T-helper 17 cell (primary cell): ENCODE results near the gene DGCR2. TPM values are rescaled to one million over a fixed set of nuclear protein-coding genes. Genes with fewer than 3 reads are reported as not detected.
"Not testable (repeated sequence)": the region's sequence is repeated elsewhere in the genome, so short reads cannot be mapped to it uniquely, and the experiment has no call there.

Experiments
- ATAC-seq: fragments of 150-1000 bp; cut with Tn5 transposase; 2 replicates; pipeline ENCODE4 v1.10.0; 2021; ENCODE audit warnings: mild to moderate bottlenecking, moderate library complexity
- DNase-seq, 3 donors: peaks; one replicate each; pipeline versions ENCODE4 v3.0.0 to v3.0.0-alpha.2; 2020 to 2021
- H3K9me3 ChIP-seq: one replicate; pipeline ENCODE4 v1.7.0; 2013; ENCODE audit warnings: low read length, mild to moderate bottlenecking; ENCODE audit not compliant: control insufficient read depth, poor library complexity, severe bottlenecking
- H3K27ac Mint-ChIP-seq: one replicate; pipeline ENCODE4 v1.8.0; 2022; ENCODE audit warnings: mild to moderate bottlenecking, moderate library complexity, mixed read lengths
- H3K27me3 Mint-ChIP-seq: one replicate; pipeline ENCODE4 v1.8.0; 2022; ENCODE audit warnings: mixed read lengths
- H3K36me3 Mint-ChIP-seq: one replicate; pipeline ENCODE4 v1.8.0; 2022; ENCODE audit warnings: low read depth, mixed read lengths
- H3K4me1 Mint-ChIP-seq: one replicate; pipeline ENCODE4 v1.8.0; 2022; ENCODE audit warnings: mild to moderate bottlenecking, mixed read lengths
- H3K4me3 Mint-ChIP-seq: one replicate; pipeline ENCODE4 v1.8.0; 2022; ENCODE audit warnings: mild to moderate bottlenecking, moderate library complexity, mixed read lengths
- total RNA-seq, 4 donors: library from RNA in 2 of 4; stranded (reverse) in 2 of 4; gene quantifications; one replicate each; pipeline ENCODE4 v1.2.3 and lab custom pipeline; 2022 to 2026

Gene DGCR2
- total RNA-seq: 10 to 100 TPM; 37.7 TPM
- total RNA-seq (lab: John Stamatoyannopoulos, UW): 77.3 to 92.7 reads per million in 2 donors

- peaks cover 36% of the 10 kb centered on the region for H3K4me1 Mint-ChIP-seq
- H3K9me3 ChIP-seq: no peaks in the 10 kb centered on the region
- no peaks in the 10 kb centered on the region for H3K27me3 Mint-ChIP-seq
- ATAC-seq: peak; percentile 97
- DNase-seq: peak; percentile 93 to 97 (median 96)
- H3K27ac Mint-ChIP-seq: peak within 1 kb of the TSS; percentile 86
- peak within 1 kb of the TSS; percentile 89 for H3K4me3 Mint-ChIP-seq
- no peaks in the 10 kb centered on the region for H3K36me3 Mint-ChIP-seq
These were observed at the start of gene DGCR2 for GRCh38 chr22:19122143-19122751. TSS of gene DGCR2 (minus strand) at chr22:19122412. CDS start at chr22:19122206, 206 bp downstream.

DNA sequence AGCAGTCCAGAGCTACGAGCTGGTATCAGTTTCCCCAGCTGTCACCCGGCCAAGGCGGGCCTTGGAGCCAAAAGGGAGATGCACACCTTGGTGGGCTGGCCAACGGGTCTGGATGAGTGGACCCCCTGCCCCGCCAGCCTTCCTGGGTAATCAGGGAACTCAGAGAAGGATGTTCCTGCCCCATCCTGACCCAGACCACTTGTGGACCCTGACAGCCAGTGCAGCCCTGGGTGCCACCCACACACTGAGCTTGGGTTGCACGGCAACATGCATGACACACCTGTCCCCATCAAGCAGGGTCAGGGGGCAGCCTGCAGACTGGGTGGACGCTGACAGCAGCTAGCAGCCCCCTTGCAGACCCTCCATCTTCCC is 47.7 kb upstream of the DGCR2 start:
- no peaks in the 10 kb centered on the region for H3K9me3 ChIP-seq
- H3K27ac Mint-ChIP-seq: peak overlapping the region; percentile 86
- ATAC-seq (no peak), DNase-seq (no peak)
- H3K36me3 Mint-ChIP-seq: peaks cover 15% of the 10 kb centered on the region
- peaks cover 32% of the 10 kb centered on the region for H3K4me1 Mint-ChIP-seq
- peaks cover 41% of the 10 kb centered on the region for H3K27me3 Mint-ChIP-seq
- no peak overlapping the region for H3K4me3 Mint-ChIP-seq

DNA sequence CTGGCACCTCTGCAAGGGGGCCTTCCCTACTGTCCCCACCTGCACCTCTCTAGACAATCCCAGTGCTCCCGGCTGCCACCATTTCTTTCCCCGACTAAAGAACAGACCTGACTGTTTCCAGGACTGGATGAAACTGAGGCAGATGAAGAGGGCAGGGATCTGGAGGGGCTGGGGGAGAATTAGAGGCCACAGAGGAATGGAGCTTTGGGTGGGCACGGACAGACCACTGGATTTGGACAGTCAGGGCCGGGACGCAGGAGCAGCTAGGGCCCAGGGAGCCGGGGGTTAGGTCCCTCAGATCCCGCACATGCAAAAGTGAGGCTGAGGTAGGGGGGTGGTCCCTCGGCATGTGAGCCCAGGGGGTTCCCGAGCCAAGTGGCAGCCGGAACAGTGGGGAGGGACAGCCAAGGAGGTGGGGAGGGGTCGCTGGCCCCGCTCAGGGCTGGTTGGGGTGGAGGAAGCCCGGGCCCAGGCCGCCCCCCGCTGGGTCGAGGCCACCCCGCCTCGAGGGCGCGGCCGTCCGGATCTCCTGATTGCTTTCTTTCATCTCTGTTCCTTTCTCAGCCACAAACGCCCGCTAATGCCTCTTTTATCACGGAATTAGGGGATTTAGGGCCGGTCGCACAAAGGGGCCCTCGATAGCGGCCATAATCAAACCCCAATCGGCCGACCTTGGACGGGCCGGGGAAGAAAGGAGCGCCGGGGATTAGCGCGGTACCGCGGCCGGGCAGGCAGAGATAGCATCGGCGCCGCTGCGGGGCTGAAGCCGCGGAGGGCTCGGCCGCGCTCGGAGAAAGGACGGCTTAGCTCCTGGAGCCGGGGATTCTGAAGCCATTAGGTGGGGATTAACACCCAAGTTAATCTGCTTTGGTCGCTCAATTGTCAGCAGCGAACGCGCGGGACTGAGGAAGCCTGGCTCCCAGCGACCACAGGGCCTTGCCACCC is 47.1 kb upstream of the DGCR2 start:
- no peak overlapping the region for H3K27ac Mint-ChIP-seq
- peak overlapping the region; percentile 79 for H3K4me3 Mint-ChIP-seq
- no peaks in the 10 kb centered on the region for H3K9me3 ChIP-seq
- no peak for DNase-seq
- peaks cover 15% of the 10 kb centered on the region for H3K36me3 Mint-ChIP-seq
- H3K4me1 Mint-ChIP-seq: peaks cover 32% of the 10 kb centered on the region
- H3K27me3 Mint-ChIP-seq: peaks cover 46% of the 10 kb centered on the region
- no peak for ATAC-seq

DNA sequence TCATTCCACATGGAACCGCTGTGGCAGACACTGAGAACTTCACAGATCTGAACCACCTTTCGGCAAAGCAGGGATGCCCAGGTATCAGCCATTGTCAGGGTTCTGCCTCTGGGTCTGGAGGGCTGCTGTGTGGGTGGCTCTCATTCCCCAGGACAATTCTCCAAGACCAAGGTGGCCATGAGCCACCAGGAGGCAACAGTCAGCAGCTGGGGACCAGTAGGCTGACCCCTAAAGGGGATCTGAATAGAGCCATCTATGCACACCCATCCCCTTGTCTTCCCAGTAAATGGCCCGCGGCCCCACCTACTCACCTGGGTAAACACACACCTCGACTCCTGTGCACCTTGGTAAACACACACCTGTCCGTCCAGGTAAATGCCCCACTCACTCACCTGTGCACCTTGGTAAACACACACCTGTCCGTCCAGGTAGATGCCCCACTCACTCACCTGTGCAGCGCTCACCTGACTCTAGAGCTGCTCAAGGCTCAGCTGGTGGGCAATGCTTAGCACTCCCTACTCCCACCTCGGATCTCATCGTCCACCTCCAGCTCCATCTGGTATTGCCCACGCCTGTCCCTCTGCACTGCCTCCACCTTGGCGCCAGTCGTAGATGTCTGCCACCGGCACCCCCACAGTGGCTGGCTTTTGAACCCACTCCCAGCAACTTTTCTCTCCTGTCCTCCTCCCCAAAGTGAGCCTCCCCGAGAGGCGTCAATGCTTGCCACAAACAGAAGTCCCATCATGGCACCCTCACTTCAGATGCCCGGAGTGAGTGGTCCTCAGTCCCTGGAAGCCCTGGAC is 46.1 kb upstream of the DGCR2 start:
- no peaks in the 10 kb centered on the region for H3K9me3 ChIP-seq
- H3K27me3 Mint-ChIP-seq: peaks cover 46% of the 10 kb centered on the region
- H3K4me3 Mint-ChIP-seq: peak overlapping the region; percentile 79
- ATAC-seq (no peak), DNase-seq (no peak)
- H3K27ac Mint-ChIP-seq: no peak overlapping the region
- peaks cover 29% of the 10 kb centered on the region for H3K4me1 Mint-ChIP-seq
- peaks cover 15% of the 10 kb centered on the region for H3K36me3 Mint-ChIP-seq

DNA sequence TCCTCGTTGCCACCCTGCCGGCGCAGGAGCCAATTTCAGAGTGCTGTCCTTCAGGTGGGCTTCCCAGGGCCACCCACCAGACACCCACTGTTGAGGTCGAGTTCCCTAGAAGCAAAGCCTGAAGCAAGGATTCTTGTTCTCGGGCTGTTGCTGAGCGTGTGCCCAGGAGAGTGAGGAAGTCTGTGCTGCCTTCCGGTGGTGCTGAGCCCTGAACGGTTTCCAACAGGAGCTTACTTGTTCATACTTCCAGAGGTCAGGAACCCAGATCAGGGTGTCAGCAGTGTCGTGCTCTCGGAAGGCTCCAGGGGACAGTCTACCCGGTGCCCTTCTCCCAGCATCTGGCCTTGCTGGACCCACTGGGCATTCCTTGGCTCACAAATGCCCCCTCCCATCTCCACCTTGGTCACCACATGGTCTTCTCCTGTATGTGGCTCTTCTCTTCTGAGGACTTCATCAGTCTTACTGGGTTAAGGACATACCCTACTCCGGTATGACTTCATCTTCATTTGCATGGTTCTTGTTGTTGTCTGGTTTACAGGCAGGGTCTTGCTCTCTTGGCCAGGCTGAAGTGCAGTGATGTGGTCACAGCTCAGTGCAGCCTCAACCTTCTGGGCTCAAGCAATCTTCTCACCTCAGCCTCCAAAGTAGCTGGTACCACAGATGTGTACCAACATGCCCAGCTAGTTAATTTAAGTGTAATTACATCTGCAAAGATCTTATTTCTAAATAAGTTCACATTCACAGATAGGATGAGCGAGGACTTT is 45.1 kb upstream of the DGCR2 start:
- Mint-ChIP-seq H3K36me3 (peaks cover 15% of the 10 kb centered on the region), H3K4me3 (no peak overlapping the region), H3K27ac (no peak overlapping the region), H3K27me3 (peaks cover 46% of the 10 kb centered on the region), H3K4me1 (peaks cover 20% of the 10 kb centered on the region)
- ATAC-seq (no peak), DNase-seq (no peak)
- H3K9me3 ChIP-seq: no peaks in the 10 kb centered on the region

DNA sequence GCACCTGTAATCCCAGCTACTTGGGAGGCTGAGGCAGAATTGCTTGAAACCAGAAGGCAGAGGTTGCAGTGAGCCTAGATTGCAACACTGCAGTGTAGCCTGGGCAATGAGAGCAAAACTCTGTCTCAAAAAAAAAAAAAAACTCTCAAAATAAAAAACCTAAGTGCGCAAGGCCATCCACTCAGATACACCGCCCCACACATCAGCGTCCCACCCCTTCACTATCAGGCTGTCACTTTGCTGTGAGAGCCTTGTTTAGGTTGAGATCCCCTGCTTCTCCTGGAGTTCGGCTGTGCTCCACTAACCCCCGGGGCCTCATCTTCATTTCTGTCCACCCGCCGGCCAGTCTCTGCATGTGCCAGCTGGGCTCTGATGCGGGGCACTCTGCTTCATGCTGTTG is 44.2 kb upstream of the DGCR2 start:
- peaks cover 46% of the 10 kb centered on the region for H3K27me3 Mint-ChIP-seq
- H3K4me3 Mint-ChIP-seq: no peak overlapping the region
- H3K27ac Mint-ChIP-seq: no peak overlapping the region
- H3K36me3 Mint-ChIP-seq: peaks cover 15% of the 10 kb centered on the region
- ATAC-seq: no peak
- H3K9me3 ChIP-seq: no peaks in the 10 kb centered on the region
- DNase-seq: no peak
- H3K4me1 Mint-ChIP-seq: peaks cover 15% of the 10 kb centered on the region

GRCh38 chr22:19164425-19164824 is 42.2 kb upstream of the DGCR2 start:
- DNase-seq (no peak), ATAC-seq (no peak)
- H3K9me3 ChIP-seq: no peaks in the 10 kb centered on the region
- H3K4me3 Mint-ChIP-seq: no peak overlapping the region
- peaks cover 51% of the 10 kb centered on the region for H3K27me3 Mint-ChIP-seq
- peaks cover 8% of the 10 kb centered on the region for H3K36me3 Mint-ChIP-seq
- no peak overlapping the region for H3K27ac Mint-ChIP-seq
- peaks cover 6% of the 10 kb centered on the region for H3K4me1 Mint-ChIP-seq

DNA sequence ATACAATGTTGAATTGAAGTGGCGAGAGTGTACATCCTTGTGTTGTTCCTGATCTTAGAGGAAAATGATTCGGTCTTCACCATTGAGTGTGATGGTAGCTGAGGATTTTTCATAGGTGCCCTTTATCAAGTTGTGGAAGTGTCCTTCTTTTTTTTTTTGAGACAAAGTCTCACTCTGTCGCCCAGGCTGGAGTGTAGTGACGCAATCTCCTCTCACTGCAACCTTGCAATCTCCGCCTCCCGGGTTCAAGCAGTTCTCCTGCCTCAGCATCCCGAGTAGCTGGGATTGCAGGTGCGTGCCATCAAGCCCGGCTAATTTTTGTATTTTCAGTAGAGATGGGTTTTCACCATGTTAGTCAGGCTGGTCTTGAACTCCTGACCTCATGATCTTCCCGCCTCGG is 36.4 kb upstream of the DGCR2 start:
- not testable (repeated sequence) for H3K36me3 Mint-ChIP-seq, H3K27ac Mint-ChIP-seq, H3K9me3 ChIP-seq, DNase-seq, ATAC-seq, H3K4me1 Mint-ChIP-seq, H3K4me3 Mint-ChIP-seq
- H3K27me3 Mint-ChIP-seq: peaks cover 34% of the 10 kb centered on the region

GRCh38 chr22:19156109-19156508 is 33.9 kb upstream of the DGCR2 start:
- not testable (repeated sequence) for H3K27ac Mint-ChIP-seq, DNase-seq, H3K36me3 Mint-ChIP-seq, H3K4me1 Mint-ChIP-seq, H3K4me3 Mint-ChIP-seq, ATAC-seq, H3K9me3 ChIP-seq
- H3K27me3 Mint-ChIP-seq: peaks cover 51% of the 10 kb centered on the region

GRCh38 chr22:19152942-19153883 is 31.0 kb upstream of the DGCR2 start:
- ATAC-seq: no peak
- Mint-ChIP-seq H3K4me1 (peaks cover 7% of the 10 kb centered on the region), H3K36me3 (peaks cover 7% of the 10 kb centered on the region), H3K27ac (no peak overlapping the region), H3K4me3 (peak overlapping the region; percentile 22), H3K27me3 (peaks cover 47% of the 10 kb centered on the region)
- H3K9me3 ChIP-seq: no peaks in the 10 kb centered on the region
- DNase-seq: no peak

DNA sequence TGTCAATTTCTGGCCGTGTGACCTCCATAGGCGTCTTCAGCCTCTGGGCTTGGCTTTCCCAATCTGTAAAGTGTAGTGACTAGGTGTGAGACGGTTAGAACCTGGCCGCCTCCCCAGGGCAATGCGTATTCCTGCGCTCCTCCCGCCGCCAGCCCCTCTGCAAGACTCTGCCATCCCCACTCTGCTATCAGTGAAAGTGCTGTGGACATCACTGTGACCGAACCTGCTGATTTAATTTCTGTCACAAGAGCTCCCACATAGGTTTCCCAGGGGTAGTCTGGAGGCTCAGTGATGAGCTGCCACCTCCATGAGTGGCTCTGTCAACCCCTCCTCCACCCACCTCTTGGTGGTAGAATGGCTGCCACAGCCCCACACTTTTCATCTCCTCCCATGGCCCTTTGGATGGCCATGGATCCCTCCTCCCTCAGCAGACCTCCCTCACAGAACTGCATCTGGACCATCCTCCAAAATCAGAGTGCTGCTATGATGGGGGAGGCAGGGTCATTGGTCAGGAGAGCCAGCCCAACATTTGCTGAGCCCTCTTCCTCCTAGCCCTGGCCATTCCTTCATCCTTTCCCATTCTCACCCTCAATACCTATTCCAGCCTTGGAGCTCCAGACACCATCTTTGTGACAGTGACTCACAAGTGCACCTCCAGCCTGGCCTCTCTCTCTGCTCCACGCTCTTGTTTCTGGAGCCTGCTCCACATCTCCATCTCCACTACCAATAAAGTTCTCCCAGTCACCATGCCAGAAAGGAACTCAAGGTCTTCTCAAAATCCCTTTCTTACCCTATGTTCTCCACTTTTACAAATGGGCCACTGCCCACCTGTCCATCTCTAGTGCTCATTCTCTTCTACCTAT is 29.3 kb upstream of the DGCR2 start:
- no peaks in the 10 kb centered on the region for H3K9me3 ChIP-seq
- H3K36me3 Mint-ChIP-seq: peaks cover 7% of the 10 kb centered on the region
- DNase-seq (no peak), ATAC-seq (no peak)
- H3K27me3 Mint-ChIP-seq: peaks cover 53% of the 10 kb centered on the region
- H3K27ac Mint-ChIP-seq: no peak overlapping the region
- H3K4me1 Mint-ChIP-seq: peaks cover 9% of the 10 kb centered on the region
- H3K4me3 Mint-ChIP-seq: peak overlapping the region; percentile 90
